HepG2 (cell line): ENCODE results near the gene SMOC1. TPM values are rescaled to one million over a fixed set of nuclear protein-coding genes. Genes with fewer than 3 reads are reported as not detected.

Experiments
- BHLHE40 ChIP-seq: IDR thresholded peaks from 2 replicates; pipeline ENCODE4 v1.6.1; 2011; ENCODE audit warnings: low read length, improper control_type of control experiment
- HOXD1 ChIP-seq: sonication (generic); formaldehyde crosslinking; IDR thresholded peaks from 2 replicates; pipeline ENCODE4 v1.5.0; 2020; ENCODE audit warnings: missing genetic modification reagents
- NFKBIZ ChIP-seq: IDR thresholded peaks from 2 replicates; pipeline ENCODE4 v1.6.1; 2018; ENCODE audit warnings: missing genetic modification reagents, missing compliant biosample characterization
- THAP7 ChIP-seq: sonication (generic); formaldehyde crosslinking; IDR thresholded peaks from 2 replicates; pipeline ENCODE4 v1.8.1; 2023; ENCODE audit warnings: mild to moderate bottlenecking, missing genetic modification reagents
- ZEB1 ChIP-seq: IDR thresholded peaks from 2 replicates; pipeline ENCODE4 v1.6.1; 2012; ENCODE audit warnings: mild to moderate bottlenecking, low read depth, inconsistent platforms; ENCODE audit not compliant: insufficient replicate concordance
- ZNF205 ChIP-seq: IDR thresholded peaks from 2 replicates; pipeline ENCODE4 v1.6.1; 2018; ENCODE audit warnings: missing biosample characterization, missing genetic modification reagents
- ZNF558 ChIP-seq: sonication (generic); formaldehyde crosslinking; IDR thresholded peaks from 2 replicates; pipeline ENCODE4 v1.9.0; 2022; ENCODE audit warnings: mild to moderate bottlenecking, missing genetic modification reagents, borderline replicate concordance
- ZNF619 ChIP-seq: sonication (generic); formaldehyde crosslinking; IDR thresholded peaks from 2 replicates; pipeline ENCODE4 v1.4.0; 2020; ENCODE audit warnings: mild to moderate bottlenecking, missing genetic modification reagents
- ZSCAN12 ChIP-seq: sonication (generic); formaldehyde crosslinking; IDR thresholded peaks from 2 replicates; pipeline ENCODE4 v1.9.0; 2021; ENCODE audit warnings: mild to moderate bottlenecking, missing genetic modification reagents
- ZUFSP ChIP-seq: sonication (generic); formaldehyde crosslinking; IDR thresholded peaks from 2 replicates; pipeline ENCODE4 v1.9.0; 2021; ENCODE audit warnings: missing genetic modification reagents, mild to moderate bottlenecking, borderline replicate concordance
- polyA plus RNA-seq, 8 experiments: library from polyadenylated mRNA; depleted of rRNA in 3 of 8; stranded (reverse) in 7 of 8; unstranded in 1 of 8; fragments of >200 nt; fragmentation: Illumina TruSeq in 4 of 8; extraction: Trizol in 4 of 8; gene quantifications; 2 replicates each; pipeline versions ENCODE4 v1.2.1 to v1.2.3, GENCODE V29; 2011 to 2016; ENCODE audit warnings: low read depth in 4 of 8, missing spikeins in 1 of 8, mixed read lengths in 1 of 8; ENCODE audit not compliant: insufficient read depth in 1 of 8
- total RNA-seq, 5 experiments: library from RNA; depleted of rRNA; stranded (reverse); fragments of >200 nt; fragmentation: Illumina TruSeq; extraction: Trizol; gene quantifications; 2 replicates each; pipeline ENCODE4 v1.2.3, GENCODE V29; 2016; ENCODE audit warnings: low read depth in 1 of 5
- TF ChIP-seq, protein P1 (sequence below), 2 experiments: fragments of 450-650 bp in 1 of 2; sonication (generic) in 1 of 2; formaldehyde crosslinking in 1 of 2; IDR thresholded peaks; 2 replicates each; pipeline versions ENCODE4 v1.6.1 to v1.8.0; 2016 to 2022; ENCODE audit warnings: antibody characterized with exemption in 1 of 2, mild to moderate bottlenecking in 1 of 2, missing genetic modification reagents in 1 of 2
- TF ChIP-seq, protein P2 (sequence below): sonication (generic); formaldehyde crosslinking; IDR thresholded peaks from 2 replicates; pipeline ENCODE4 v1.4.0; 2020; ENCODE audit warnings: missing genetic modification reagents
- TF ChIP-seq, protein P3 (sequence below): sonication (generic); formaldehyde crosslinking; IDR thresholded peaks from 2 replicates; pipeline ENCODE4 v1.8.1; 2022; ENCODE audit warnings: low read depth, mild to moderate bottlenecking, missing genetic modification reagents

The SMOC1 gene
- total and polyA plus RNA-seq, 2 of the 13 experiments (the other 11 are each of a cell fraction or from before 2014, with no cell fraction given): 17.8 to 35.6 TPM

DNA sequence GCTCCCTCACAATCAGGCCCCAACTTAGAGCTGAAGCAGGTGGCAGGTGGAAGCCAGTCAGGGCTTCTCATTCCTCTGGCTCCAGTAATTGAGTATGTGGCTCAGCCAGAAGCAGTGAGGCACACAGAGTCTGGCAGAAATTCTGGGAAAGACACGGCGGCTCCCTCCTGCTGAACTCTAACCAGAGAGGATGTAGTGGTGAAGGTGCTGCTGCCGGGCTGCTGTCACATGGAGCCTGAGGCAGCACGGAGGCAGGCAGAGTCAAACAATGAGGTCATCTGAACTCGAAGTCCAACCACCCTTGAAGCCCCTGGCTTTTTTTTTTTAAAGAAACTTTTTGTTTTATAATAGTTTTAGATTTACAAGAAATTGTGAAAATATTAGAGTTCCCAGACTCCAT is 33.4 kb upstream of the SMOC1 start (continued):
- TF ChIP-seq, protein P1, sequence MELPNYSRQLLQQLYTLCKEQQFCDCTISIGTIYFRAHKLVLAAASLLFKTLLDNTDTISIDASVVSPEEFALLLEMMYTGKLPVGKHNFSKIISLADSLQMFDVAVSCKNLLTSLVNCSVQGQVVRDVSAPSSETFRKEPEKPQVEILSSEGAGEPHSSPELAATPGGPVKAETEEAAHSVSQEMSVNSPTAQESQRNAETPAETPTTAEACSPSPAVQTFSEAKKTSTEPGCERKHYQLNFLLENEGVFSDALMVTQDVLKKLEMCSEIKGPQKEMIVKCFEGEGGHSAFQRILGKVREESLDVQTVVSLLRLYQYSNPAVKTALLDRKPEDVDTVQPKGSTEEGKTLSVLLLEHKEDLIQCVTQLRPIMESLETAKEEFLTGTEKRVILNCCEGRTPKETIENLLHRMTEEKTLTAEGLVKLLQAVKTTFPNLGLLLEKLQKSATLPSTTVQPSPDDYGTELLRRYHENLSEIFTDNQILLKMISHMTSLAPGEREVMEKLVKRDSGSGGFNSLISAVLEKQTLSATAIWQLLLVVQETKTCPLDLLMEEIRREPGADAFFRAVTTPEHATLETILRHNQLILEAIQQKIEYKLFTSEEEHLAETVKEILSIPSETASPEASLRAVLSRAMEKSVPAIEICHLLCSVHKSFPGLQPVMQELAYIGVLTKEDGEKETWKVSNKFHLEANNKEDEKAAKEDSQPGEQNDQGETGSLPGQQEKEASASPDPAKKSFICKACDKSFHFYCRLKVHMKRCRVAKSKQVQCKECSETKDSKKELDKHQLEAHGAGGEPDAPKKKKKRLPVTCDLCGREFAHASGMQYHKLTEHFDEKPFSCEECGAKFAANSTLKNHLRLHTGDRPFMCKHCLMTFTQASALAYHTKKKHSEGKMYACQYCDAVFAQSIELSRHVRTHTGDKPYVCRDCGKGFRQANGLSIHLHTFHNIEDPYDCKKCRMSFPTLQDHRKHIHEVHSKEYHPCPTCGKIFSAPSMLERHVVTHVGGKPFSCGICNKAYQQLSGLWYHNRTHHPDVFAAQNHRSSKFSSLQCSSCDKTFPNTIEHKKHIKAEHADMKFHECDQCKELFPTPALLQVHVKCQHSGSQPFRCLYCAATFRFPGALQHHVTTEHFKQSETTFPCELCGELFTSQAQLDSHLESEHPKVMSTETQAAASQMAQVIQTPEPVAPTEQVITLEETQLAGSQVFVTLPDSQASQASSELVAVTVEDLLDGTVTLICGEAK (IDR thresholded peaks at IDR 0.05): no peak
- TF ChIP-seq, protein P1 (CRISPR knock-in tag; IDR thresholded peaks at IDR 0.05): no peak
- no peak for TF ChIP-seq ZNF619 (CRISPR knock-in tag)
- TF ChIP-seq ZEB1: no peak
- TF ChIP-seq HOXD1: no peak
- no peak for TF ChIP-seq ZUFSP (CRISPR knock-in tag)
- no peak for TF ChIP-seq BHLHE40
- no peak for TF ChIP-seq THAP7 (CRISPR knock-in tag)
- TF ChIP-seq, protein P2, sequence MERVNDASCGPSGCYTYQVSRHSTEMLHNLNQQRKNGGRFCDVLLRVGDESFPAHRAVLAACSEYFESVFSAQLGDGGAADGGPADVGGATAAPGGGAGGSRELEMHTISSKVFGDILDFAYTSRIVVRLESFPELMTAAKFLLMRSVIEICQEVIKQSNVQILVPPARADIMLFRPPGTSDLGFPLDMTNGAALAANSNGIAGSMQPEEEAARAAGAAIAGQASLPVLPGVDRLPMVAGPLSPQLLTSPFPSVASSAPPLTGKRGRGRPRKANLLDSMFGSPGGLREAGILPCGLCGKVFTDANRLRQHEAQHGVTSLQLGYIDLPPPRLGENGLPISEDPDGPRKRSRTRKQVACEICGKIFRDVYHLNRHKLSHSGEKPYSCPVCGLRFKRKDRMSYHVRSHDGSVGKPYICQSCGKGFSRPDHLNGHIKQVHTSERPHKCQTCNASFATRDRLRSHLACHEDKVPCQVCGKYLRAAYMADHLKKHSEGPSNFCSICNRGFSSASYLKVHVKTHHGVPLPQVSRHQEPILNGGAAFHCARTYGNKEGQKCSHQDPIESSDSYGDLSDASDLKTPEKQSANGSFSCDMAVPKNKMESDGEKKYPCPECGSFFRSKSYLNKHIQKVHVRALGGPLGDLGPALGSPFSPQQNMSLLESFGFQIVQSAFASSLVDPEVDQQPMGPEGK: 0 out of 2 replicates have a peak, but pooled peaks have one; percentile 20
- TF ChIP-seq, protein P3, sequence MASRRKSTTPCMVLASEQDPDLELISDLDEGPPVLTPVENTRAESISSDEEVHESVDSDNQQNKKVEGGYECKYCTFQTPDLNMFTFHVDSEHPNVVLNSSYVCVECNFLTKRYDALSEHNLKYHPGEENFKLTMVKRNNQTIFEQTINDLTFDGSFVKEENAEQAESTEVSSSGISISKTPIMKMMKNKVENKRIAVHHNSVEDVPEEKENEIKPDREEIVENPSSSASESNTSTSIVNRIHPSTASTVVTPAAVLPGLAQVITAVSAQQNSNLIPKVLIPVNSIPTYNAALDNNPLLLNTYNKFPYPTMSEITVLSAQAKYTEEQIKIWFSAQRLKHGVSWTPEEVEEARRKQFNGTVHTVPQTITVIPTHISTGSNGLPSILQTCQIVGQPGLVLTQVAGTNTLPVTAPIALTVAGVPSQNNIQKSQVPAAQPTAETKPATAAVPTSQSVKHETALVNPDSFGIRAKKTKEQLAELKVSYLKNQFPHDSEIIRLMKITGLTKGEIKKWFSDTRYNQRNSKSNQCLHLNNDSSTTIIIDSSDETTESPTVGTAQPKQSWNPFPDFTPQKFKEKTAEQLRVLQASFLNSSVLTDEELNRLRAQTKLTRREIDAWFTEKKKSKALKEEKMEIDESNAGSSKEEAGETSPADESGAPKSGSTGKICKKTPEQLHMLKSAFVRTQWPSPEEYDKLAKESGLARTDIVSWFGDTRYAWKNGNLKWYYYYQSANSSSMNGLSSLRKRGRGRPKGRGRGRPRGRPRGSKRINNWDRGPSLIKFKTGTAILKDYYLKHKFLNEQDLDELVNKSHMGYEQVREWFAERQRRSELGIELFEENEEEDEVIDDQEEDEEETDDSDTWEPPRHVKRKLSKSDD: no peak
- no peak for TF ChIP-seq NFKBIZ (CRISPR knock-in tag)
- no peak for TF ChIP-seq ZSCAN12 (CRISPR knock-in tag)
- TF ChIP-seq ZNF558 (CRISPR knock-in tag): no peak
- no peak for TF ChIP-seq ZNF205 (CRISPR knock-in tag)
